ACC112 (cell line): ENCODE data around the gene USH1G.
"Not testable (repeated sequence)": the region's sequence is repeated elsewhere in the genome, so short reads cannot be mapped to it uniquely, and the experiment has no call there.

Source experiments
- H2AFZ ChIP-seq: fragments of 200-600 bp; sonication (generic); one replicate; pipeline ENCODE4 v1.6.0; 2017; ENCODE audit warnings: antibody characterized with exemption, low read length; ENCODE audit not compliant: unreplicated experiment
- H3K27ac ChIP-seq: fragments of 200-600 bp; sonication (generic); 2 replicates; pipeline ENCODE4 v1.5.1; 2014; ENCODE audit warnings: low read depth, mild to moderate bottlenecking, antibody characterized with exemption, low read length, moderate library complexity
- H3K27me3 ChIP-seq: fragments of 200-600 bp; sonication (generic); 2 replicates; pipeline ENCODE4 v1.6.1; 2014; ENCODE audit warnings: mild to moderate bottlenecking, antibody characterized with exemption, low read length, moderate library complexity, mixed read lengths; ENCODE audit not compliant: insufficient read depth
- H3K36me3 ChIP-seq: fragments of 200-600 bp; sonication (generic); 2 replicates; pipeline ENCODE4 v1.6.1; 2016; ENCODE audit warnings: mild to moderate bottlenecking, antibody characterized with exemption, low read length, moderate library complexity, mixed read lengths; ENCODE audit not compliant: insufficient read depth
- H3K4me1 ChIP-seq: fragments of 200-600 bp; sonication (generic); one replicate; pipeline ENCODE4 v1.6.1; 2016; ENCODE audit warnings: low read length, mixed read lengths; ENCODE audit not compliant: insufficient read depth, unreplicated experiment, control insufficient read depth
- H3K4me3 ChIP-seq: fragments of 200-600 bp; sonication (generic); 2 replicates; pipeline ENCODE4 v1.5.1; 2014; ENCODE audit warnings: mild to moderate bottlenecking, low read depth, low read length
- H3K79me2 ChIP-seq: fragments of 200-600 bp; sonication (generic); one replicate; pipeline ENCODE4 v1.6.0; 2016; ENCODE audit warnings: low read length; ENCODE audit not compliant: control insufficient read depth, unreplicated experiment, insufficient read depth

Gene USH1G

DNA sequence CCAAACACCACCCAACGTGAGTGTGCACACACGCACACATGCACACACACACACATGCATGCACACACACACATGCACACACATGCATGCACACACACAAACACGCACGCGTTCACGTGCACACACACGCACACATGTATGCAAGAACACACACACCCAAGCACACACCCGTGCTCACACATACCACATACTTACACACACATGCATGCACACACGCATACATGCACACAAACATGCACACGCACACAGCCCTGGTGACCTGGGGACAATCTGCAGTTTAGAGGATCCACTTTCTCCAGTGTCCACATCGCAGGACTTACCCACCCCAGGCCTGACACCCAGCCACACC, 6.2 kb downstream of the USH1G start:
- no peaks in the 10 kb centered on the region for H3K36me3 ChIP-seq
- H3K27me3 ChIP-seq = peaks cover 23% of the 10 kb centered on the region
- no peak overlapping the region for H2AFZ ChIP-seq
- no peaks in the 10 kb centered on the region for H3K4me1 ChIP-seq
- no peaks in the 10 kb centered on the region for H3K79me2 ChIP-seq
- H3K4me3 ChIP-seq = no peak overlapping the region
- H3K27ac ChIP-seq = no peak overlapping the region

DNA sequence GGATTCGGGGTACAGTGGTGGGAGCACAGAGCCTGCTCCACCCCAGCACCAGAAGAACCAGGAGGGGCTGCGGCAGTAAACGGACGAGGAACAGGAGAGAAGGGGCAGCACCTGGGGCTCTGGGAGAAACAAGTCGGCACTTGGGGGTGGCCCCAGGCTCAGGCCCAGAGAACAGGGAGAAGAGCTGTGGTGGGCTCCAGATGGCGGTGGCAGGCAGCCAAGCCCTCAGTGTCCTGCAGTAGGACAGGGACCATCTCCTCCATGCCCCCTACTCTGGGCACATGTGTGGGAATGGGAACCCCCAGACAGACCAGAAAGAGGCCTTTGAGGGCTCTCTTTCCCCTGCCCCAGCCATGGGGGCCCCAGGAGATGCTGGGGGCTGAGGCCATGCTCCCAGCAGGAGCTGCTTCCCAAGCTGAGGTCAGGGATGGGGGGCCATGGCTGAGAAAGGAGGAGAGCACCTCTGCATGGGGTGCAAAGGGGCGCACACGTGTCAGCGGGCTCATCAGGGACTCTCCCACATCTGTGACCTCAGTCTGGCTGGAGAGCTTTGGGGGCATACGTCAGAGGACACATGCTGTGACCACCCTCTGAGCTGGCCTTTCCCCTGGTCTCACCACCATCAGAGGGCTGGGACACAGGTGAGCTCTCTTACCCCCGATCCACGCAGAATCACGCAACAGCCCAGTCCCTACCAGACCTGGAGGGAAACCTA, 6.8 kb downstream of the USH1G start:
- H3K27me3 ChIP-seq = peaks cover 18% of the 10 kb centered on the region
- no peaks in the 10 kb centered on the region for H3K36me3 ChIP-seq
- H3K27ac ChIP-seq = no peak overlapping the region
- no peaks in the 10 kb centered on the region for H3K4me1 ChIP-seq
- no peak overlapping the region for H2AFZ ChIP-seq
- no peak overlapping the region for H3K4me3 ChIP-seq
- no peaks in the 10 kb centered on the region for H3K79me2 ChIP-seq

DNA sequence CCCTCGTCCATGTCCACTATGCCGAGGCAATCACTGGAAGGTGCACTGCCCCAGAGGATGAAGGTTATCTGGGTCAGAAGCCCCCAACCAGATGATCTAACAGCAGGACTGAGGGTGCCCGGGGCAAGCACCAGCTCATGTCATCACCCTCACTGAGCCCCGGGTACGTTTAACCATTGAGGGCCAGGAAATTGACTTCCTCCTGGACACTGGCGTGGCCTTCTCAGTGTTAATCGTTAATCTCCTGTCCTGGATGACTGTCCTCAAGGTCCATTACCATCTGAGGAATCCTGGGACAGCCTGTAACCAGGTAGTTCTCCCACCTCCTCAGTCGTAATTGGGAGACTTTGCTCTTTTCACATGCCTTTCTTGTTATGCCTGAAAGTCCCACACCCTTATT, 11.6 kb downstream of the USH1G start:
- not testable (repeated sequence) for H3K36me3 ChIP-seq, H3K4me3 ChIP-seq, H2AFZ ChIP-seq, H3K27ac ChIP-seq, H3K79me2 ChIP-seq, H3K4me1 ChIP-seq, H3K27me3 ChIP-seq

DNA sequence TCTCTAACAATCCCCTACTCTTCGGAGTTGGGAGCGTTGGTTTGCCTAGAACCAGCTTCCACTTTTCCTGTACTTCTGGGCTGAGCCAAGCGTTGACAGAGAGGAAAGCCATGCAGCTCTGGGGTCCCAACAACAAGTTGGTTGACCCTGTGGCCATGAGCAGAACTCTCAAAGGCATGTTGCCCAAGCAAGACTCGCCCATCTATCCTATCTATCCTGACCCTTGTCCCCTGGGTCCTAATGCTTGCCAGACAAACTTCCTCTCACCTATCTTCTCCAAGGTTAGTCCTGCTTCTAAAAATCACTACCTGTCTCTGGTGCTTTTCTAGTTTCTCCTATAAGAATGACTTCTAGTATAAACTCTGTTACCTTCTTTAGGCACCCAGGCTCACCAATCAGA, 14.0 kb downstream of the USH1G start:
- not testable (repeated sequence) for H3K27ac ChIP-seq, H3K36me3 ChIP-seq, H2AFZ ChIP-seq, H3K4me1 ChIP-seq, H3K79me2 ChIP-seq, H3K4me3 ChIP-seq
- peaks cover 13% of the 10 kb centered on the region for H3K27me3 ChIP-seq

DNA sequence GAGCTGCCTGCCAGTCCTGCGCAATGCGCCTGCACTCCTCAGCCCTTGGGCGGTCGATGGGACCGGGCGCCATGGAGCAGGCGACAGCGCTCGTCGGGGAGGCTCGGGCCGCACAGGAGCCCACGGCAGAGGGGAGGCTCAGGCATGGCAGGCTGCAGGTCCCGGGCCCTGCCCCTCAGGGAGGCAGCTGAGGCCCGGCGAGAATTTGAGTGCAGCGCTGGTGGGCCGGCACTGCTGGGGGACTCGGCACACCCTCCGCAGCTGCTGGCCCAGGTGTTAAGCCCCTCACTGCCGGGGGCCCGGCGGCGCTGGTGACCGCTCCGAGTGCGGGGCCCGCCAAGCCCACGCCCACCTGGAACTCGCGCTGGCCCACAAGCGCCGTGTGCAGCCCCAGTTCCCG, 16.0 kb downstream of the USH1G start:
- no peak overlapping the region for H2AFZ ChIP-seq
- peaks cover 16% of the 10 kb centered on the region for H3K27me3 ChIP-seq
- no peak overlapping the region for H3K4me3 ChIP-seq
- H3K36me3 ChIP-seq = no peaks in the 10 kb centered on the region
- H3K4me1 ChIP-seq = no peaks in the 10 kb centered on the region
- no peak overlapping the region for H3K27ac ChIP-seq
- H3K79me2 ChIP-seq = no peaks in the 10 kb centered on the region

DNA sequence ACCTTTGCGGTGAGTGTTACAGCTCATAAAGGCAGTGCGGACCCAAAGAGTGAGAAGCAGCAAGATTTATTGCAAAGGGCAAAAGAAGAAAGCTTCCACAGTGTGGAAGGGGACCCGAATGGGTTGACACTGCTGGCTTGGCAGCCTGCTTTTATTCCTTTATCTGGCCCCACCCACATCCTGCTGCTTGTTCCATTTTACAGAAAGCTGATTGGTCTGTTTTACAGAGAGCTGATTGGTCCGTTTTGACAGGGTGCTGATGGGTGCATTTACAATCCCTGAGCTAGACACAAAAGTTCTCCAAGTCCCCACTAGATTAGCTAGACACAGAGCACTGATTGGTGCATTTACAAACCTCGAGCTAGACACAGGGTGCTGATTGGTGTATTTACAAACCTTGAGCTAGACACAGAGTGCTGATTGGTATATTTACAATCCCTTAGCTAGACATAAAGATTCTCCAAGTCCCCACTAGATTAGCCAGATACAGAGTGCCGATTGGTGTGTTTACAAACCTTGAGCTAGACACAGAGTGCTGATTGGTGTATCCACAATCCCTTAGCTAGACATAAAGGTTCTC, 16.8 kb downstream of the USH1G start:
- not testable (repeated sequence) for H2AFZ ChIP-seq

DNA sequence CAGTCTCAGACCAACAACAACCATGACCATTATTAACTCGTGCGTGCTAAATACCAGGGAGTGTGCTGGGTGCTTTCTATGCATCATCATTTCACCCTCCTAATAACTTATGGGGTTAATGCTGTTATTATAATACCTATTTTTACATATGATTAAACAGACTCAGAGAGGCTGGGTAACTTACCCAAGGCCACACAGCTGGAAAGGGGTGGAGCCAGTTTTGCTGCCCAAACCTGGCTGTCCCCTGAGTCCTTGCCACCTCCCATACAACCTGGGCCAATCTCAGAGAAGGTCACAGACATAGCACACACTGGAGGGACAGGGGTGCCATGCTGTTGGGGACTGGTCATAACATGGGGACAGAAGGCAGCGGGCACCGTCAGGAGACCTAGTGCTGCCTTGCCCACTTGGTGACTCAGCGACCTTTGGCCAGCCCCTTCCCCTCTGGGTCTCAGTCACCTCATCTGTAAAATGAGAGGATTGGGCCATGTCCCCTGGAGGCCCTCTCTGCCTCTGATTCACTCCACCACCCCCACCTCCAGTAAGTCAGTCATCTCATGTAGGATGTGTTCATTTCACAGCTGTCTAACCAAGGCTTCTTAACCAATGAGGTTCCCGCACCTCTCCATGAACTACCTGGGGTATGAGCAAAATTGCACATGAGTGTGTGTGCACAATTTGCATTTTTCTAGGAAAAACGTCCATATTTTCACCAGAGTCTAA, 18.2 kb downstream of the USH1G start:
- H3K4me1 ChIP-seq = no peaks in the 10 kb centered on the region
- no peak overlapping the region for H2AFZ ChIP-seq
- H3K36me3 ChIP-seq = no peaks in the 10 kb centered on the region
- no peaks in the 10 kb centered on the region for H3K79me2 ChIP-seq
- H3K27me3 ChIP-seq = peaks cover 16% of the 10 kb centered on the region
- H3K27ac ChIP-seq = no peak overlapping the region
- H3K4me3 ChIP-seq = no peak overlapping the region

More for the DNA sequence above, 16.8 kb downstream of the USH1G start:
- not testable (repeated sequence) for H3K27ac ChIP-seq, H3K4me1 ChIP-seq, H3K36me3 ChIP-seq, H3K79me2 ChIP-seq, H3K4me3 ChIP-seq
- peaks cover 16% of the 10 kb centered on the region for H3K27me3 ChIP-seq

DNA sequence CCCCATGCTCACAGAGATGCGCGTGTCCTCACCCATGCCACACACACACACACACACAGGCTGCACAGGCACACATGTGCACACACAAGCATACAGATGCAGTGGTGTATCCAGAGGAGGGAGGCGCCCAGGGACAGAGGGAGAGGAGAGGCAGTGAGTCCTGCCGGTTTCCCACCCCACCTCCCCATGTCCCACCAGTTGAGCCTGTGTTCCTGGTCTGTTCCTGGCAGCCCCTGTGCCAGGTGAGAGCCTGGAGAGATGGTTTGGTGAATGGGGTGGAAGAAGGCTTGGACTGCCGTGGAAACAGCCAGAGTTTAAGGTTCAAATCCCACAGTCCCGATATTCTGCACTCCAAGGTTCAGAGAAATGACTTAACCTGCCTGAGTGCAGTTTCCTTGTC, 19.4 kb downstream of the USH1G start:
- Histone ChIP-seq H3K4me1 (no peaks in the 10 kb centered on the region), H3K27ac (no peak overlapping the region), H3K4me3 (no peak overlapping the region), H3K79me2 (no peaks in the 10 kb centered on the region), H2AFZ (no peak overlapping the region), H3K27me3 (peaks cover 14% of the 10 kb centered on the region), H3K36me3 (no peaks in the 10 kb centered on the region)

DNA sequence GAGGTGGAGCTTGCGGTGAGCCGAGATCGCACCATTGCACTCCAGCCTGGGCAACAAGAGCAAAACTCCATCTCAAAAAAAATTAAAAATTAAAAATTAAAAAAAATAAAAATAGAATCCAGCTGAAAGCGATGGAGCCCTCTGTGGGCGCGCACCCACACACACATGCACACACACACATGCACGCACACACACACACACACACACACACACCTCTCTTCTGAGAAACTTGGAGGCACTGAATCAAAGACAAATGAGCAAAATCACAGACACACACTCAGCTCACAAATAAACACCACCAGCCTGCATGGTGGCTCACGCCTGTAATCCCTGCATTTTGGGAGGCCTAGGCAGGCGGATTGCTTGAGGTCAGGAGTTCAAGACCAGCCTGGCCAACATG, 20.0 kb downstream of the USH1G start:
- Histone ChIP-seq H3K27me3 (peaks cover 14% of the 10 kb centered on the region), H3K4me3 (no peak overlapping the region), H3K36me3 (no peaks in the 10 kb centered on the region), H3K4me1 (no peaks in the 10 kb centered on the region), H2AFZ (no peak overlapping the region), H3K27ac (no peak overlapping the region), H3K79me2 (no peaks in the 10 kb centered on the region)

DNA sequence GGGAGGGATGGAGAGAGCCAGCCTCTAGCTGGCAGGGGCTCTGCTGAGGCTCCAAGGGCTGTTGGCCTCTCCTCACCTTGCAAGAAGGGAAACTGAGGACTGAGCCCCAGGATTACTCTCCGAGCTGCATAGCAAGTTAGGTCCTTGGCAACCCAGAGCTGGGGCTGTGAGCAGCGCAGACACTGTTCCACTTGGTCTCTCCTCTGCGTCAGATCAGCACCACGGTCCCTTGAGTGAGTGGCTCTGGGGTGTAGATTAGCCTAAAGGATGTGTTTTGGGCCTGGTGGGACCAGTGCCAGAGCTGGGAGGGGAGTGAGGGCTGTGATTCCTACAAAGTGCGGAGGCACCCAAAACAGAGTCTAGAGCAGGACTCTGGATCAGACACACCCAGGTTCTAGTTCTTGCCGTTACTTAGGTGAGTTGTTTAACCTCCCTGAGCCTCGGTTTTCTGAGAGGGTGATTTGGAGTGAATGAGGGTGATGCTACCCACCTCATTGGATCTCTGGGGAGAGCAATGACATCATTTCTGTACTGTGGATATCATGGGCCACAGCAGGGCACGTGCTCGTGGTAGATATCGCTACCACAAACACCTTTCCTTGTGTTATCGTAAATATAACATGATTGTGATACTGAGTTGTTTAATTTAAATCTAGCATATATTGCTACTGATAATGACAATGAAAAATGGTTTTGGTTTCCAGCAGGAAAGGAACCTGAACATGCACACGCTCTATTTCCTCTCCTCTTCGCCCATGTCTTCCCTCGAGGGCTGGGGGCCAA, 21.5 kb downstream of the USH1G start:
- peaks cover 18% of the 10 kb centered on the region for H3K27me3 ChIP-seq

More for the DNA sequence above, 21.5 kb downstream of the USH1G start:
- Histone ChIP-seq H3K4me3 (no peak overlapping the region), H3K27ac (no peak overlapping the region), H3K79me2 (no peaks in the 10 kb centered on the region), H2AFZ (no peak overlapping the region), H3K4me1 (no peaks in the 10 kb centered on the region), H3K36me3 (no peaks in the 10 kb centered on the region)
